GM19035 (cell line): ENCODE results near the gene SLC25A1.
"Not testable (repeated sequence)": the region's sequence is repeated elsewhere in the genome, so short reads cannot be mapped to it uniquely, and the experiment has no call there.

Source experiments
- ATAC-seq: cut with Tn5 transposase; IDR thresholded peaks from one replicate; pipeline ENCODE4 v1.9.1; 2021; ENCODE audit not compliant: unreplicated experiment

Gene SLC25A1

DNA sequence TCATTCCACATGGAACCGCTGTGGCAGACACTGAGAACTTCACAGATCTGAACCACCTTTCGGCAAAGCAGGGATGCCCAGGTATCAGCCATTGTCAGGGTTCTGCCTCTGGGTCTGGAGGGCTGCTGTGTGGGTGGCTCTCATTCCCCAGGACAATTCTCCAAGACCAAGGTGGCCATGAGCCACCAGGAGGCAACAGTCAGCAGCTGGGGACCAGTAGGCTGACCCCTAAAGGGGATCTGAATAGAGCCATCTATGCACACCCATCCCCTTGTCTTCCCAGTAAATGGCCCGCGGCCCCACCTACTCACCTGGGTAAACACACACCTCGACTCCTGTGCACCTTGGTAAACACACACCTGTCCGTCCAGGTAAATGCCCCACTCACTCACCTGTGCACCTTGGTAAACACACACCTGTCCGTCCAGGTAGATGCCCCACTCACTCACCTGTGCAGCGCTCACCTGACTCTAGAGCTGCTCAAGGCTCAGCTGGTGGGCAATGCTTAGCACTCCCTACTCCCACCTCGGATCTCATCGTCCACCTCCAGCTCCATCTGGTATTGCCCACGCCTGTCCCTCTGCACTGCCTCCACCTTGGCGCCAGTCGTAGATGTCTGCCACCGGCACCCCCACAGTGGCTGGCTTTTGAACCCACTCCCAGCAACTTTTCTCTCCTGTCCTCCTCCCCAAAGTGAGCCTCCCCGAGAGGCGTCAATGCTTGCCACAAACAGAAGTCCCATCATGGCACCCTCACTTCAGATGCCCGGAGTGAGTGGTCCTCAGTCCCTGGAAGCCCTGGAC lies 10.2 kb downstream of the SLC25A1 start:
- ATAC-seq: no peak

DNA sequence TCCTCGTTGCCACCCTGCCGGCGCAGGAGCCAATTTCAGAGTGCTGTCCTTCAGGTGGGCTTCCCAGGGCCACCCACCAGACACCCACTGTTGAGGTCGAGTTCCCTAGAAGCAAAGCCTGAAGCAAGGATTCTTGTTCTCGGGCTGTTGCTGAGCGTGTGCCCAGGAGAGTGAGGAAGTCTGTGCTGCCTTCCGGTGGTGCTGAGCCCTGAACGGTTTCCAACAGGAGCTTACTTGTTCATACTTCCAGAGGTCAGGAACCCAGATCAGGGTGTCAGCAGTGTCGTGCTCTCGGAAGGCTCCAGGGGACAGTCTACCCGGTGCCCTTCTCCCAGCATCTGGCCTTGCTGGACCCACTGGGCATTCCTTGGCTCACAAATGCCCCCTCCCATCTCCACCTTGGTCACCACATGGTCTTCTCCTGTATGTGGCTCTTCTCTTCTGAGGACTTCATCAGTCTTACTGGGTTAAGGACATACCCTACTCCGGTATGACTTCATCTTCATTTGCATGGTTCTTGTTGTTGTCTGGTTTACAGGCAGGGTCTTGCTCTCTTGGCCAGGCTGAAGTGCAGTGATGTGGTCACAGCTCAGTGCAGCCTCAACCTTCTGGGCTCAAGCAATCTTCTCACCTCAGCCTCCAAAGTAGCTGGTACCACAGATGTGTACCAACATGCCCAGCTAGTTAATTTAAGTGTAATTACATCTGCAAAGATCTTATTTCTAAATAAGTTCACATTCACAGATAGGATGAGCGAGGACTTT lies 11.2 kb downstream of the SLC25A1 start:
- ATAC-seq: no peak

DNA sequence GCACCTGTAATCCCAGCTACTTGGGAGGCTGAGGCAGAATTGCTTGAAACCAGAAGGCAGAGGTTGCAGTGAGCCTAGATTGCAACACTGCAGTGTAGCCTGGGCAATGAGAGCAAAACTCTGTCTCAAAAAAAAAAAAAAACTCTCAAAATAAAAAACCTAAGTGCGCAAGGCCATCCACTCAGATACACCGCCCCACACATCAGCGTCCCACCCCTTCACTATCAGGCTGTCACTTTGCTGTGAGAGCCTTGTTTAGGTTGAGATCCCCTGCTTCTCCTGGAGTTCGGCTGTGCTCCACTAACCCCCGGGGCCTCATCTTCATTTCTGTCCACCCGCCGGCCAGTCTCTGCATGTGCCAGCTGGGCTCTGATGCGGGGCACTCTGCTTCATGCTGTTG lies 12.1 kb downstream of the SLC25A1 start:
- ATAC-seq: no peak

DNA sequence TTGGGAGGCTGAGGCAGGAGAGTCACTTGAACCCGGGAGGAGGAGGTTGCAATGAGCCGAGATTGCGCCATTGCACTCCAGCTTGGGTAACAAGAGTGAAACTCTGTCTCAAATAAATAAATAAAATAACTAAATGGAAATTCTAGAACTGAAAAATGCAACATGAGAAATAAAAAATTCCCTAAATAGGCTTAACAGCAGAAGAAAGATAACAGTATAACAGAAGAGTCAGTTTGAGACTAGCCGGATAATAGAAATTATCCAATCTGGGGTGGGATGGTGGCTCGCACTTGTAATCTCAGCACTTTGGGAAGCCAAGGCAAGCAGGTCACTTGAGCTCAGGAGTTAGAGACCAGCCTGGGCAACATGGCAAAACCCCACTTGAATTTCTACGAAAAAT lies 14.1 kb downstream of the SLC25A1 start:
- ATAC-seq: no peak

DNA sequence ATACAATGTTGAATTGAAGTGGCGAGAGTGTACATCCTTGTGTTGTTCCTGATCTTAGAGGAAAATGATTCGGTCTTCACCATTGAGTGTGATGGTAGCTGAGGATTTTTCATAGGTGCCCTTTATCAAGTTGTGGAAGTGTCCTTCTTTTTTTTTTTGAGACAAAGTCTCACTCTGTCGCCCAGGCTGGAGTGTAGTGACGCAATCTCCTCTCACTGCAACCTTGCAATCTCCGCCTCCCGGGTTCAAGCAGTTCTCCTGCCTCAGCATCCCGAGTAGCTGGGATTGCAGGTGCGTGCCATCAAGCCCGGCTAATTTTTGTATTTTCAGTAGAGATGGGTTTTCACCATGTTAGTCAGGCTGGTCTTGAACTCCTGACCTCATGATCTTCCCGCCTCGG lies 19.9 kb downstream of the SLC25A1 start:
- not testable (repeated sequence) for ATAC-seq

DNA sequence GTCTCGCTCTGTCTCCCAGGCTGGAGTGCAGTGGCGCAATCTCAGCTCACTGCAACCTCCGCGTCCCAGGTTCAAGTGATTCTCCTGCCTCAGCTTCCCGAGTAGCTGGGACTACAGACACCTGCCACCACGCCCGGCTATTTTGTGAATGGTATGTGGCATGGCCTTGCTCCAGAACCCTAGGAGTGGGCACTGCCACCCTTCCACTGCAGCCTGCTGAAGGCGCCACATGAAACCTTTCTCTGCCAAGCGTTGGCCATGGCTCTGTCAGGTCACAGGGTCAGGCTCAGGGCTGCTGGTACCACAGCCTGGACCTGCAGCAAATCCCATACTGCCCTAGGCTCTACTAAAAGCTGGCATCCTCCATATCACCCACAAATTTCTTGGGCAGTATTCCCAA lies 22.4 kb downstream of the SLC25A1 start:
- ATAC-seq: not testable (repeated sequence)

DNA sequence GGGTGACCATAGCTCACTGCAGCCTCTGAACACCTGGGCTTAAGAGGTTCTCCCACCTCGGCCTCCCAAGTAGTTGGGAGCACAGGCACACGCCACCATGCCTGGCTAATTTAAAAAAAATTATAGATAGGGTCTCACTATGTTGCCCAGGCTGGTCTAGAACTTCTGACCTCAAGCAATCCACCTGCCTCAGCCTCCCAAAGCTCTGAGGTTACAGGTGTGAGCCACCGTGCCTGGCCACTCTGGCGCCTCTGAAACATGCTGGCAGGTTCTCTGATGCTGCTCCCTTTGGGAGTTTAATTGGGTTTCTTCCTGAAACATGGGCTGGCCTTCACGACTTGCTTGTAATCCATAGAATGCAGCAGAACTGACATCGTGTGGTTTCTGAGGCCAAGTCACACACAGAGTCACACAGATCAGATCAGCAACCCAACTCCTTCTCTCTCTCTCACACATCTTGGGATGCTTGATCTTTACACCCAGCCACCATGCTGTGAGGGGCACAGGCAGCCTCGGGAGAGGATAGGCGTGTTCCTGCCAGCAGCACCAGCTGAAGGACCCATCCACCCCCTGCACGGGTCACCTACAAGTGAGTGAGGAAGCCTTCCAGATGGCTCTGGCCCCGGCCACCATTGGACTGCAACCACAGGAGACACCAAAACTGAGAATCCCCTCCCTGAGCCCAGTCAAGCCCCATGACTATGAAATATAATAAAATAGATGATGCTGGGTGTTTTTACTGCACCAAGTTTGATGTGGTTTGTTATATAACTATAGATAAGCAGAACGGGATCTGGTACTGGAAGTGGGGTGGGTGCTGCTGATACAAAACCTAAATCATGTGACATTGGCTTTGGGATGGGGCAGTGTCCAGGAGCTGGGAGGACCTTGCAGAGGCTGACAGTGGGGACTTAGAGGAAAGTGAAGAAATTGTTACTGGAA lies 25.3 kb downstream of the SLC25A1 start:
- ATAC-seq: no peak

DNA sequence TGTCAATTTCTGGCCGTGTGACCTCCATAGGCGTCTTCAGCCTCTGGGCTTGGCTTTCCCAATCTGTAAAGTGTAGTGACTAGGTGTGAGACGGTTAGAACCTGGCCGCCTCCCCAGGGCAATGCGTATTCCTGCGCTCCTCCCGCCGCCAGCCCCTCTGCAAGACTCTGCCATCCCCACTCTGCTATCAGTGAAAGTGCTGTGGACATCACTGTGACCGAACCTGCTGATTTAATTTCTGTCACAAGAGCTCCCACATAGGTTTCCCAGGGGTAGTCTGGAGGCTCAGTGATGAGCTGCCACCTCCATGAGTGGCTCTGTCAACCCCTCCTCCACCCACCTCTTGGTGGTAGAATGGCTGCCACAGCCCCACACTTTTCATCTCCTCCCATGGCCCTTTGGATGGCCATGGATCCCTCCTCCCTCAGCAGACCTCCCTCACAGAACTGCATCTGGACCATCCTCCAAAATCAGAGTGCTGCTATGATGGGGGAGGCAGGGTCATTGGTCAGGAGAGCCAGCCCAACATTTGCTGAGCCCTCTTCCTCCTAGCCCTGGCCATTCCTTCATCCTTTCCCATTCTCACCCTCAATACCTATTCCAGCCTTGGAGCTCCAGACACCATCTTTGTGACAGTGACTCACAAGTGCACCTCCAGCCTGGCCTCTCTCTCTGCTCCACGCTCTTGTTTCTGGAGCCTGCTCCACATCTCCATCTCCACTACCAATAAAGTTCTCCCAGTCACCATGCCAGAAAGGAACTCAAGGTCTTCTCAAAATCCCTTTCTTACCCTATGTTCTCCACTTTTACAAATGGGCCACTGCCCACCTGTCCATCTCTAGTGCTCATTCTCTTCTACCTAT lies 27.0 kb downstream of the SLC25A1 start:
- no peak for ATAC-seq

DNA sequence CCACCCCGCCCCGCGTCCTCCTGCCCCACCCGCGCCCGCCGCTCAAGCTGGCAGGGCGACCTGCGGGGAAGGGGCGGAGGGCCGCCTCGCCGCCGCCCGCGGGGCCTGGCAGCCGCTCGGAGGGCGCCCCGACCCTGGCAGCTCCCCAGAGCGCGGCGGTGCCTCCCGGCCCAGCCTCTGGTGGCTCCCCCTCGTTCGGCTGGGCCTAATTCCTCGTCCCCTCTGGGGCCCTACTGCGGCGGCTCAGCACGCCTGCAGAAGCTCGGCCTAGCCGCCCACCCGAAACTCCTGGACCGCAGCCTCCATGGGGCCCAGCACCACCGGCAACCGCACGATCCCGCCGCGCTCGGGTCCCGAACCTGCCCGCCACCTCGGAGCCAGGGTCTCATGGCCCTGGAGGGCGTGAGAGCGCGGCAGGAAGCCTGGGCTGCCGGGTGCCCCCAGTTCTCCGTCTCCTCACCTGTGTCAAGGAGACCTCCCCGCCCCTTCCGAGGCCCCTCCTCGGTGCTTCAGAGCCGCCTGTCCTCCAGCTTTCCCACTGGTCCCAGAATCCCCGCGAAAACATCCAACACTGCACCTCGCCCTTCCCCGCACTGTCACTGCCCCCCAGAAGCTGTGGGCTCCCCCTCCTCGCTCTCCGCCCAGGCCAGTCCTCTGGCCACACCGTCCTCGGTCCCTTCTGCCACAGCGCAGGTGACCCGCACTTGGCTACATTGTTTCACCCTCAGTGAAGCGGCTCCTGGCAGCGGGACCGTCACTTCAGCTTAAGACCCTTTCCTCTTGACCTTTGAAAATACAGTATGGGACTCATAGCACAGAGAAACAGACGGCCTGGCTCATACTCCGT lies 27.8 kb downstream of the SLC25A1 start:
- no peak for ATAC-seq

DNA sequence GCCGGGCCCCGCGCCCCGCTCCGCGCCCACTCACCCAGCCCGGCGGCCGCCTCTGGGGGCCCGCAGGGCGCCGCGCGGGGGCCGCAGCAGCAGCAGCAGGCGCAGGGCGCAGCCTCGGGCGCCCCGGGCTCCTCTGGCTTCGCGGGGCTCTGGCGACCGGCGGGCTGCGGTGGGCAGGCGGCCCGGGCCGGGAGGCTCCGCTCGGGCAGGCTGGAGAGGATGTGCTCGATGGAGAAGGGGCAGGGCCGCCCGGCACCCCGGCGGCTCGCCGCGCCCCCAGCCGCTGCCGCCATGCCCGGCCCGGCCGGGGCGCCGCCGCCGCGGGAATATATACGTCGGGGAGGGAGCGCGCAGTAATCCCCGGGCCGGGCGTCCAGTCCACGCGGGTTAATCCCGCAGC lies 28.5 kb downstream of the SLC25A1 start, which contains the start of gene GSC2:
Gene GSC2 (minus strand): TSS at position 302 of the 400 bp plus-strand sequence. CDS start 9 bp downstream, at position 293.
- no peak for ATAC-seq

DNA sequence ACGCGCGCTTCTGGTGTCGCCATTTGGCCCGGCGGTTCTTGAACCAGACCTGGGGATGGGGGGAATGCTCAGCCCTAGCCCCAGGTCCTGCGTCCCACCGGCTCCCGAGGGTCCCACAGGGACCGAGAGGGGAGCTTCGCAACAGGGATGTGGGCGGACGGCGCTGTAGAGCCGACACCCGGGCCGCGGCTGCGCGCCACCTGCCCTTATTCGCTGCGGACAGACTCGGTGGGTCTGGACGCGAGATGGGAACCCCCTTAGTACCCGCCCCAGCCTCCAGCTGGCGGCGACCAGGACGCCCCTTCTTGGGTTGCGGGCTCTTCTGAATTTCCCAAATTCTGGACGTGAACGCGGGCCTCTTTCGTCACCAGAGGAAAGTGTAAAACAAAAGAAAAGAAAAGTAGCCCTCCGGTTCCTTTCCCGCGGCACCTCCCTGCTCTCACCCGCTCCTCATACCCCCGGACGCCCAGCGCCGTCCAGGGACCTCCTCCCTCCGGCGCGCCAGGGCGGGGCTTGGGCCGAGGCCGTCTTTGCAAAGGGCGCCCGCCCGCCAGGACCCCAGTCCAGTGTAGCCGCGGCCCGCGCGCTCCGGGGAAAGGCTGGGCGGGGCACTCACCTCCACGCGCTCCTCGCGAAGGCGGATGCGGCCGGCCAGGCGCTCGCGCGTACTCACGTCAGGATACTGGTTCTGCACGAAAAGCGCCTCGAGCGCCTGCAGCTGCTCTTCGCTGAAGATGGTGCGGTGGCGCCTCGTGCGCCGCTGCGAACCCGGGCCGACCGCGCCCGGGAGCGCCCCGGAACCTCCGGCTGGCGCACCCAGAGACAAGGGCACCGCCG lies 29.3 kb downstream of the SLC25A1 start:
- ATAC-seq: no peak

DNA sequence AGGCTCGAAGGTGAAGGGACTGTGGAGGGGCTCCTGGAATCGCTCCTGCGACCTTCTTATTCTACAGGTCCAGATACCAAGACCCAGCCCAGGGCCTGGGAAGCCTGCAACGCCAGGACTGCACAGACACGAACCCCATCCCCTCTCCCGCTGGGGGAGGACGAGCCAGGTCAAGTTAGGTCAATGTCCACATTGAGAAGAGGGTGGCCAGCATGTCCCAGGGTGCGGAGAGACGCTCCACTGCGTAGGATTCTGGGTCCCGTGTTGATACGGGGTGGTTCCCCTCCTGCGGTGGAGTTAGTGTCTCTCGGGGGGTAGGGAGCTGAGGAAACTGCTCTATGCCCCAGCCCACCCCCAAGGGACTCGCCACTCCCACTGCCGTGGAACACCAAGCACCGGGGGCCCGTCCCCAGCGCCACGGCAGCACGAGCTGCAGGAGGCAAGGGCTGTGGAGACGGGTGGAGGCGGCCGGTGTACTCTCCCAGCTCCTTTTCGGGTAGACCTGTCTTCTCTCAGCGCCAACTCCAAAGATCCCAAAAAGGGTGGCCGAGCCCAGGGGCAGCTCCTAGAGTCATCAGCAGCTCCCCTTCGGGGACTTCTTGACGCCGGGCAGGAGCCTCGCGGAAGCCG lies 30.0 kb downstream of the SLC25A1 start:
- no peak for ATAC-seq

DNA sequence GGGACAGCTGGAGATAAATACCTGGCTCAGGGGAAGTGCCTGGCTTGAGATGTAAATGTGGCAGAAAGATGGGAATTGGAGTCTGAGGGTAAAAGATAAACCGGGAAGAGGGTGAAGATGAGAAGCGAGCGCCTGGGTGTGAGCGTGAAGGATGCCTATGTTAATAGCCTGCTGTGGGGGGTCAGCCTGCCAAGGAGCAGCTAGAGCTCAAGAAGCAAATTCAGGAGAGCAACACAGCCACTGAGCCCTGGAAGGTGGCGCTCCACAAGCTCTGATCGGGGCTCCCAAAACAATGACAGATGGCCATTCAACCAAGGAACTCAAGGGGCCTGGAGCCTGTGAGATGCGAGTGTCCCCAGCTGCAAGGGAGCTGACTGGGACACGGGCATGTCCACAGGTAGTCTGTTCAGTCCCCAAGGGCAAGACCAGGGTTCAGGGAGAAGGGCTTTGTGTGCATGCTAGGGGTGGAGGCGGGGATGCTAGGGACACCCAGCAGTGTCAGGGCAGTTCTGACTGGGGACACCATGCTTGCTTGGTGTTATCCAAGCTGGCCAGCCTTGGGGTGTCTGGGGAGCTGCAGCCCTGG lies 31.2 kb downstream of the SLC25A1 start:
- ATAC-seq: no peak

DNA sequence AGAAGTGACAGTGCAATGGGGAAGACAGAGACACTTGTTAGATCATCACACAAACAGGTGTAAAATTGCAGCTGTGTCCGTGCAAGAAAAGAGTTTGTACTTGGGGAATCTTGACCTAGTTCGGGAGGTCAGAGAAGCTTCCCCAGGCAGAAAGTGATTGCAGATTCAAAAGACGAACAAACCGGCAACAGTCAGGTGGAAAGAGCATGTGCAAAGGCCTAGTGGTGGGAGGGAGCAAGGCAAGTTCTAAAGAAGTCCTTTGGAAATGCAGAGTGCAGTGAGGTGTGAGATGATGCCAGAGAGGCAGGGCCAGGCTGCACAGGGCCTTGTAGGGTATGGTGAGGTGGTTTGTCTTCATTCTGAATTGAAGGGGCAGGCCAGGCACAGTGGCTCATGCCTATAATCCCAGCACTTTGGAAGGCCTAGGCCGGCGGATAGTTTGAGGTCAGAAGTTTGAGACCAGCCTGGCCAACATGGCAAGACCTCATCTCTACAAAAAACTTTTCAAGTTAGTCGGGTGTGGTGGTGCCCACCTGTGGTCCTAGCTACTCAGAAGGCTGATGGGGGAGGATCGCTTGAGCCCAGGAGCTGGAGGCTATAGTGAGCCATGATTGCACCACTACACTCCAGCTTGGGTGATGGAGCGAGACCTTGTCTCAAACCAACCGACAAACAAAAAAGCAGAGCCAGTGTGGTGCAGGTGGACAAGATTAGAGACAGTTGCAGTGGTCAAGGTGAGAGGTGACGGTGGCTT lies 32.1 kb downstream of the SLC25A1 start:
- ATAC-seq: no peak

DNA sequence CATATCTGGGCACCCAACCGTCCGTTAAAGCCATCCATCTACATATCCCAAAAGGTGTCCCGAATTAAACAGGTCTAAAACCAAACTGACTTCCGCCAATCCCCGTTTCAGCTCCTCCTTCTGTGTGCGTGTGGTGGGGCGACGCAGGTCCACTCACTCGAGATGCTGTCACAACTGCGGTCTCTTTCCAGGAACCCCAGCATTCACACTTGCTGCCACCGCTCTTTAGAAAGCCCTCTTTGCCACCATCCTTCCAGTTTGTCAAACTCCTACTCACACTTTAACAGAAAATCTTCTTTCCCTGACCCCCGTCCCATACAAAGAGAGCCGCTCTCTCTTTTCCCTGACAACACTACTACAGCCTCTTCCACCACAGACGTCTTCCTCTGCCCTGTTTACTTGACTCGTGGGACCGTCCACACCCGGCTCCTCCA lies 34.6 kb downstream of the SLC25A1 start:
- peak; percentile 31 for ATAC-seq

DNA sequence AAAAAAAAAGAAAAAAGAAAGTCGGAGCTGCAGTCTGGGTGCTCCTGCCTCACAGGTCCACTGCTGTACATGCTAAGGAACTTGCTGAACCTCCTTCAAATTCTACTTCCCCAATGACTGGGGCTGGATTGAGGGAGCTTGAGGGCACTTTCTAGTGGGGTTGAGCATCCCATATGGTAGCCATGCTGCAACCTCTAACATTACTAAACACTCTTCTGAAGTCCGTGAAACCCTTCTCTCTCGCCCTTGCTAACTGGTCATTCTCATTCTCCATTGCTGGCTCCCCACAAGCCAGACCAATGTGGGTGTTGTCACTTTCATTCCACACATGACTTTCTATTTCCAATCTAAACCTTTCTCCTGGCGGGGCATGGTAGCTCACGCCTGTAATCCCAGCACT lies 35.3 kb downstream of the SLC25A1 start:
- no peak for ATAC-seq

DNA sequence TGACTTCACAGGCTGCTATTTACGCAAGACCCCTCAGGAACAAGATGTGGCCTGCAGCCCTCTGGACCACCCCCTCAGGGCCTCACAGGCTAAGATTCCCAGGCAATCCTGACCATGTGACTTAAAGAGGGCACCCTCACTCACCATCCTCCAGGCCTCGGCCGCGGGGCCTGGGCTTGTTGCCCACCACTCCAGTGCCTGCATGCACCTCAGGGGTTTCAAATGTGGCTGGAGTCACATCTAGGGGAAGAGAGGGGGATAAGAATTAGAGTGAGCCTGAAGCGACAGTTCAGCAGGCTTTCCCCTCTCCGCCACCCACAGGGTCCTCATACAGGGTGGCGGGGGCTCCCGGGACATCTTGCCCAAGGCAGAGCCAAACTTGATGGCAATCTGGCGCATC lies 36.1 kb downstream of the SLC25A1 start:
- ATAC-seq: no peak
